Measurements from ENCODE around the gene TMEM214.

TMEM214 gene

DNA sequence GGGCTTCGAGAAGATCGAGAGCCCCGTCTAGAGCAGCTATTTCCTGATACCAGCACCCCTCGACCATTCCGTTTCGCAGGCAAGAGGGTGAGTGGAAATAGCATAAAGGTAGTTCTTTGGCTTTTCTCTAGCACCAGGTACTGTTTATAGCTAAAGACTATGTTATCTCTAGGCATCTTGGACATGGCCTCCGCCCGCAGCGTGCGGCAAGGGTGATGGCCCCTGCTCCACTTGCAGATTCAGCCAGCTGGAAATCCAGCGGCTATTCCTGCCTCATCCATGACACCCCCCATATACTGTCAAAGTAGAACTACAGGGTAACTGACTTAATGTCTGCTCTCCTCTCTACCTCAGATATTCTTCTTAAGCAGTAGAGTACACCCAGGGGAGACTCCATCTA is 22.0 kb downstream of the TMEM214 start:
- no peak overlapping the region for H3K27ac ChIP-seq
- no peak for TF ChIP-seq ZFX (IDR thresholded peaks at IDR 0.05; ENCODE audit: borderline replicate concordance)
- TF ChIP-seq, protein P1, sequence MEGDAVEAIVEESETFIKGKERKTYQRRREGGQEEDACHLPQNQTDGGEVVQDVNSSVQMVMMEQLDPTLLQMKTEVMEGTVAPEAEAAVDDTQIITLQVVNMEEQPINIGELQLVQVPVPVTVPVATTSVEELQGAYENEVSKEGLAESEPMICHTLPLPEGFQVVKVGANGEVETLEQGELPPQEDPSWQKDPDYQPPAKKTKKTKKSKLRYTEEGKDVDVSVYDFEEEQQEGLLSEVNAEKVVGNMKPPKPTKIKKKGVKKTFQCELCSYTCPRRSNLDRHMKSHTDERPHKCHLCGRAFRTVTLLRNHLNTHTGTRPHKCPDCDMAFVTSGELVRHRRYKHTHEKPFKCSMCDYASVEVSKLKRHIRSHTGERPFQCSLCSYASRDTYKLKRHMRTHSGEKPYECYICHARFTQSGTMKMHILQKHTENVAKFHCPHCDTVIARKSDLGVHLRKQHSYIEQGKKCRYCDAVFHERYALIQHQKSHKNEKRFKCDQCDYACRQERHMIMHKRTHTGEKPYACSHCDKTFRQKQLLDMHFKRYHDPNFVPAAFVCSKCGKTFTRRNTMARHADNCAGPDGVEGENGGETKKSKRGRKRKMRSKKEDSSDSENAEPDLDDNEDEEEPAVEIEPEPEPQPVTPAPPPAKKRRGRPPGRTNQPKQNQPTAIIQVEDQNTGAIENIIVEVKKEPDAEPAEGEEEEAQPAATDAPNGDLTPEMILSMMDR (IDR thresholded peaks at IDR 0.05): no peak

DNA sequence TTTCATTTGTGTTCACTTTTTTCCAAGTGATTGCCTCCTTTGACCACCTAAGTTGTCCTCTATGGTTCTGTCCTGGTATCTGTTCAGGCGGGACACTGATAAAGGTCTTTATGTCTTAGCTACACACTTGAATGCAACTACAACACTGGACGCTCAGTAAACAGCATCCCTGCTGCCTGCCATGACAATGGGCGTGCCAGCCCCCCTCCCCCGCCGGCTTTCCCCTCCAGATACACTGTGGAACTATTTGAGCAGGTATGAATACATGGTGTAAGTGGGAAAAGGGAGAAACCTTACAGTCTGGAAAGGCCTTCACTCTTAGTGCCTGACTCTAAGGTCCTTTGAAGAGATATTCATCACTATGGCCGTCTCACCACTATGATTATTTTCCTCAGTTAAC is 24.4 kb downstream of the TMEM214 start:
- no peak for TF ChIP-seq ZFX (IDR thresholded peaks at IDR 0.05; ENCODE audit: borderline replicate concordance)
- TF ChIP-seq, protein P1 (IDR thresholded peaks at IDR 0.05): no peak

DNA sequence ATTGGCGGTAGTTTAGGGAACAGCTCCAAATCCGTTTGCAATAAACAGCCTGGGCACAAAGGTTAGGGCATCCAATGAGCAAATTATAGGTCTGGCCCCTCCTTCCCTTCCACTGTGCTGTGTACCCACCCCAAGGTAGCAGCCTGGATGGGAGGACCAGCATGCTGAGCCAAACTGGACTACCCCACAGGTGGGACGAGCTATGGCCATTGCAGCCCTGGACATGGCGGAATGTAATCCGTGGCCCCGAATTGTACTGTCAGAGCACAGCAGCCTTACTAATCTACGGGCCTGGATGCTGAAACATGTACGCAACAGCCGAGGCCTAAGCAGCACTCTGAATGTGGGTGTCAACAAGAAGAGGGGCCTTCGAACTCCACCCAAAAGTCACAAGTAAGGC is 25.4 kb downstream of the TMEM214 start:
- no peak for TF ChIP-seq ZFX (IDR thresholded peaks at IDR 0.05; ENCODE audit: borderline replicate concordance)
- TF ChIP-seq, protein P1 (IDR thresholded peaks at IDR 0.05): no peak
- H3K27ac ChIP-seq: 0 out of 2 replicates have a peak overlapping the region, but pooled peaks have one; percentile 20

More for the DNA sequence above, 24.4 kb downstream of the TMEM214 start:
- H3K27ac ChIP-seq: no peak overlapping the region

DNA sequence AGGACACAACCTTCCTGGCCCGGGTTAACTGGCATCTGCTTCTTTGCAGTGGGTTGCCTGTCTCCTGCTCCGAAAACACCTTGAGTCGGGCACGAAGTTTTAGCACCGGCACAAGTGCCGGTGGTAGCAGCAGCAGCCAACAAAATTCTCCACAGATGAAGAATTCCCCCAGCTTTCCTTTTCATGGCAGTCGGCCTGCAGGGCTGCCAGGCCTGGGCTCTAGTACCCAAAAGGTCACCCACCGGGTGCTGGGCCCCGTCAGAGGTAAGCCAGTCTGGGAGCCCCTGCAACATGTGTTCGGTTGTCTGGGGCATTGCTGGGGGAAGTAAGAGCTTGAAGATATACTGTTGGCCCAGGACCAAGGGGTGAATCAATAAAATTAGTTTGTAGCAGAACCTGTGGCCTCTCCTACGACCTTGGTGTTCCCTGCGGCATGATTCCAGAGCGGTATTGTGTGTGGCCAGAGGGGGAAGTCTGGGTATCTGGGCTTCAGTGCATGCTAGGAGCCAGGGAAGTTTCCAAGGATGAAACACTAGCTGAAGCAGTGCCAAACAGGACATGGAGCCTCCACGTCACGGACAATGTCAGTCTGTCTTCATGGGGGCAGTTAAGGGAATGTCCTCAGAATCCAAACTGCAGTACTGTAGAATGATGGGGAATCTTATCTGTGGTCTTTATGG is 26.5 kb downstream of the TMEM214 start:
- TF ChIP-seq, protein P1 (IDR thresholded peaks at IDR 0.05): no peak
- no peak for TF ChIP-seq ZFX (IDR thresholded peaks at IDR 0.05; ENCODE audit: borderline replicate concordance)

DNA sequence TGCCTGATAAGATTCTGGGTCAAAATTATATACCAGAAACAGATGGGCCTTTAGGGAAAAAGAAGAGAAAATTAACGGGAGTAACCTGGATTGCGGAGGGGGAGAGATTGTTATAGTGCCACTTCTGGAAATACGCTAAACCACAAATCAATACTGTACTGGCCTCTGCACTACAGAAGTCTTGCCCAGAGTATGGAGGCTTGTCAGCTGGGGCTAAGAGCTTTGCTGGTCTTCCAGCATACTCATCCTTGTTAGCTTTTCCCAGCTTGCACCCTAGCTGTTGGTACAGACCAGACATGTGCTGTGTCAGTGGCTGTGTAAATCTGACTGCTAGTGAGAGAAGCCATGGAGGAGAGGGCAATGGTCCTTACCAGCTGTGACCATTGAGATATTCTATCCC is 27.6 kb downstream of the TMEM214 start:
- H3K27ac ChIP-seq: no peak overlapping the region
- TF ChIP-seq ZFX (IDR thresholded peaks at IDR 0.05; ENCODE audit: borderline replicate concordance): no peak
- TF ChIP-seq, protein P1 (IDR thresholded peaks at IDR 0.05): no peak

More for the DNA sequence above, 26.5 kb downstream of the TMEM214 start:
- peak overlapping the region; percentile 20; the same call in 1 of the 2 replicates for H3K27ac ChIP-seq

DNA sequence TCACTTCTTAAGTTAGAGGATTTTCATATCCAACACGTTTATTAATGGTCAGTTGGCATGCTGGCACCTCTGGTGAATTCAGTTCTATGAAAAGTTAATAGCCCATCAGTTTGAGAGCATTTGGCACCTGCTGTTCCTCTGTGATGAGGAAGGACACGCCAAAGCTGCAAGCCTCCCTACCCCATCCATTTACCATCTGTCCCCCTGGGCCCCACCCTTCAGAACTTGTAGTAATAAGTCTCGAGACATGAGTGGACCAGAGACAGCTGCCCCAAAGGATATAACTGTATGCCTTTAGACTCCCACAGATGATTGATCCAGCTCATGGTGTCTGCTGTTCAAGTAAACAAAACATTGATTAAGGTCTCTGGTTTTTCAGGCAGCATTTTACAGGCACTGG is 32.4 kb downstream of the TMEM214 start:
- TF ChIP-seq, protein P1 (IDR thresholded peaks at IDR 0.05): no peak
- TF ChIP-seq ZFX (IDR thresholded peaks at IDR 0.05; ENCODE audit: borderline replicate concordance): no peak
- H3K27ac ChIP-seq: no peak overlapping the region

DNA sequence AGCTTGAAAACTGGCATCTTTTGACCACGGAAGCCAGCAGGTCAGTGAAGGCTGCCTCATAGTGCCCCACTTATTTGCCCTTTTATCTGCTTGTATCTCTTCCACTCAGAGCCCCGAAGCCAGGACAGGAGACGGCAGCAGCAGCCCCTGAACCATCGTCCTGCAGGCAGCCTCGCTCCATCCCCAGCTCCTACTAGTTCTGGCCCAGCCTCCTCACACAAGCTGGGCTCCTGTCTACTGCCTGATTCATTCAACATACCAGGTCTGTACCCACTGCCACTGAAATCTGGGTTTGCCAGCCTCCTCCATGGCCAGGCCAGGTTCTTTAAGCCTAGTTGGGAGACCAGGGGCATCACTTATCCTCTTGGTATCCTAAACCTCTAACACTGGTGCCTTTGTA is 34.6 kb downstream of the TMEM214 start:
- no peak overlapping the region for H3K27ac ChIP-seq
- no peak for TF ChIP-seq ZFX (IDR thresholded peaks at IDR 0.05; ENCODE audit: borderline replicate concordance)
- TF ChIP-seq, protein P1 (IDR thresholded peaks at IDR 0.05): no peak

All from 22Rv1 (cell line).